CD4-positive, alpha-beta T cell treated with Interleukin-15 for 4 hours (primary cell): ENCODE measurements around the gene HMCN2.
"Not testable (repeated sequence)": the region's sequence is repeated elsewhere in the genome, so short reads cannot be mapped to it uniquely, and the experiment has no call there.

Source experiments
- DNase-seq: peaks from one replicate; pipeline ENCODE4 v3.0.0-alpha.2; 2020; ENCODE audit warnings: low spot score

Gene HMCN2

DNA sequence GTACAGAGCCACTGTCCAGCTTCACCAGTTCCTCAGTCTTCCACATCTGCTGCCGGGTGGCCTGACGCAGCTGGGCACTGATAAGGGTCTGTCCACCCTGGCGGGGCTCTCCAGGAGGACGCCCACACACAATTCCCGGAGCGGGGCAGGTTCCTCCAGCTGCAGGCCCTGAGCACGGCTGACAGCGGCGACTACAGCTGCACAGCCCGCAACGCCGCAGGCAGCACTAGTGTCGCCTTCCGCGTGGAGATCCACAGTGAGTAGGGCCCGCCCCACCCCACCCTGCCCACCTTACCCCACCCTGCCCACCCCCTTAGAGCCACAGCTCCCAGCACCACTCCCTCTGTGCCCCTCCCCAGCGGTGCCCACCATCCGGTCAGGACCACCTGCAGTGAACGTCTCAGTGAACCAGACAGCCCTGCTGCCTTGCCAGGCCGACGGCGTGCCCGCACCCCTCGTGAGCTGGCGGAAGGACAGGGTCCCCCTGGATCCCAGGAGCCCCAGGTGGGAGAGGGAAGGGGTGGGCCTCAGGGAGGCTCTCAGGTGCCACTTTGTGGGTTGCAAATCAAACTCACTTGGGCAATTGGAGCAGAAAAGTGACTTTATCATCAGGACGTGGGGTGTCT, 130.4 kb downstream of the HMCN2 start:
- DNase-seq = no peak

DNA sequence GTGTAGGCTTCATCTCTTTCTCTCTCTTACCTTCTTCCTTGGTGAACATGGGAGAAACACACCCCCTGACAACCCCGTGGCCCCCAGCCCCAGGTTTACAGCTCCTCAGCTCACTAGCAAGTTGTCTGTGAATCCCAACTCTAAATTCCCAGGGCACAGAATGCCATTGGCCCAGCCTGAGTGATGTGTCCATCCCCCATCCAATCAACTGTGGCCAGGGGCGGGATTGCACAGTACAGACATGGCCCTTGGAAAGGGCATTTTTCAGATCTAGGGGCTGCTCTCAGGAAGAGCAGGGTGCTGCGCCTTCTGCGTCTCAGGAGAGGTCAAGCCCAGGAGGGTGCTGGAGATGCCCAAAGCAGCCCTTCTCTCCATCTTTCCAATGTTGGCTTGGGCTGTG, 131.0 kb downstream of the HMCN2 start:
- no peak for DNase-seq

DNA sequence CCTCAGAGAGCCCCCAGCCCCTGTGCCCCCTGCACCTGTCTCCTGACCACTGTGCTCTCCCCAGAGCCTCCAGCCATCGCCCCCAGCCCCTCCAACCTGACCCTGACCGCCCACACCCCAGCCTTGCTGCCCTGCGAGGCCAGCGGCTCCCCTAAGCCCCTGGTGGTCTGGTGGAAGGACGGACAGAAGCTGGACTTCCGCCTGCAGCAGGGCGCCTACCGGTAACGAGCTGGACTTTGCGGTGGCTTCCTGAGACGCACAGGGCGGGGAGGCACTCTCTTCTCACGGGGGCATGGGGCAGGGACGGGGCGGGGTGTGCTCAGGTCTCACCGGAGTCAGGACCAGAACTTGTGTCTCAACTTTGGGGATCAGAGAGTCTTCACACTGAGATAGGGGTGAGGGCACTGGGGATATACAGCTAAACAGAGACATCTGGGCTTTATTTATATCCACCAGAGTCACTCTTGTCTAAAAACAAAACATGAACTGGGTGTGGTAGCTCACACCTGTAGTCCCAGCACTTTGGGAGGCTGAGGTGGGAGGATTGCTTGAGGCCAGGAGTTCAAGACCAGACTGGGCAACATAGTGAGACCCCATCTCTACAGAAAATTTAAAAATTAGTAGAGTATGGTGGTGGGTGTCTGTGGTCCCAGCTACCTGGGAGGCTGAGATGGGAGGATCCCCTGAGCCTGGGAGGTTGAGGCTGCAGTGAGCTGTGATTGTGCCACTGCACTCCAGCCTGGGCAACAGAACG, 133.1 kb downstream of the HMCN2 start:
- no peak for DNase-seq

DNA sequence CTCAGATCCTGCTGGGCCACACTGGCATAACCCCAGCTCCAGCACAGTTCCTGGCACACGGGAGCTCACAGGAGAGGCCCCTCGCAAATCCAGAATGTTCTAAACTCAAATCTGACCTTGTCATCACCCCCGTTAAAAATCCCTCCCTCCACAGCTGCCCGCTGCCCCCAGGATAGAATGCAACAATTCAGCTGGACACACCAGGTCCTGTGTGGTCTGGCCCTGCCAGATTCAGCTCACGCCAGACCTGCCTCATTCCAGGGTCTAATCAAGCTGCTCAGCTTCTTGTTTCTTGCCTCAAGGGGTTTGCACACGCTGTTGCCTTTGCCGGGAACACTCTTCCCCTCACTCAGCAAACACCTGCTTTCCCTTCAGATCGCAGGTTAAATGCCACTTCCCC, 134.2 kb downstream of the HMCN2 start:
- DNase-seq = no peak

DNA sequence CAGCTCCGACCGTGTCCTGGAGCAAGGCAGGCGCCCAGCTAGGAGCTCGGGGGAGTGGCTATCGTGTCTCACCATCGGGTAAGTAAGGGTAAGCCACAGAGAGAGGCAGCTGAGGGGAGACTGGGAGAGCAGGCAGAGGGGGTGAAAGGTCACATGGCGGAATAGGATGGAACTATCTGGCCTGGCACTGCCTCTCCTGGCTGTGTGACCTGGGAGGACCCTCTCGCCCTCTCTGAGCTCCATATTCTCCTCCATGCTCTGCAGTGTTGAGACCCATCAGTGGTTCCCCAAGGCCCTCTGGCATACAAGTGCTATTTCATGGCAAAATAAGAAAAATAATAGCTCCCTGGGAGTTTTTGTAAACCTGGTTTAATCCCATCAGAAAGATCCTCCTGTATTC, 135.3 kb downstream of the HMCN2 start:
- no peak for DNase-seq

DNA sequence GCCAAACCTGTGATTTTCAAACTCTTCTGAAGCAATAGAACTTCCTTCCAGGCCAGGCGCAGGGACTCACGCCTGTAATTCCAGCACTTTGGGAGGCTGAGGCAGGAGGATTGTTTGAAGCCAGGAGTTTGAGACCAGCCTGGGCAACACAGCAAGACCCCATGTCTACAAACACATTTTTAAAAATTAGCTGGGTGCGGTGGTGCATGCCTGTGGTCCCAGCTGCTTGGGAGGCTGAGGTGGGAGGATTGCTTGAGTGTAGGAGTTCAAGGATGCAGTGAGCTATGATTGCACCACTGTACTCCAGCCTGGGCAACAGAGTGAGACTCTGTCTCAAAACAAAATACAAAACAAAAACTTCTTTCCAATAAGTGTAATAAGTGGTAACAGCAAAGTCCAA, 136.2 kb downstream of the HMCN2 start:
- DNase-seq = not testable (repeated sequence)

DNA sequence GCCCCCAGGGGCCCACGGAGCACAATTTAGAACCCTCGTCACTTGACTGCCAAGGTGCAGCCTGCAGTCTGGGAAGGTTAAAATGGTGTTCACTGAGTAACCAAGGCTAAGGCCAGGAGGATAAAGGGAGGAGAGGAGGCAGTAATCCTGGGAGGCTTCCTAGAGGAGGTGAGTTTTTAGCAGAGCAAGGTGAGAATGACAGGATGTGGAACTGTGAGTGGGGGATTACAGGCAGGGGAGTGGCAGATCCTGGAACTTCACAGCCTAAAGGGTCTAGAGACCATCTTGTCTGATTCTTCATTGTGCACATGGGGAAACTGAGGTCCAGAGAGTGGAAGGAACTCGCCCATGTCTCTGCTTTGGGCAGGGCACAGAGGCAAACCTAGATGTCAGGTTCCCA, 136.7 kb downstream of the HMCN2 start:
- no peak for DNase-seq

DNA sequence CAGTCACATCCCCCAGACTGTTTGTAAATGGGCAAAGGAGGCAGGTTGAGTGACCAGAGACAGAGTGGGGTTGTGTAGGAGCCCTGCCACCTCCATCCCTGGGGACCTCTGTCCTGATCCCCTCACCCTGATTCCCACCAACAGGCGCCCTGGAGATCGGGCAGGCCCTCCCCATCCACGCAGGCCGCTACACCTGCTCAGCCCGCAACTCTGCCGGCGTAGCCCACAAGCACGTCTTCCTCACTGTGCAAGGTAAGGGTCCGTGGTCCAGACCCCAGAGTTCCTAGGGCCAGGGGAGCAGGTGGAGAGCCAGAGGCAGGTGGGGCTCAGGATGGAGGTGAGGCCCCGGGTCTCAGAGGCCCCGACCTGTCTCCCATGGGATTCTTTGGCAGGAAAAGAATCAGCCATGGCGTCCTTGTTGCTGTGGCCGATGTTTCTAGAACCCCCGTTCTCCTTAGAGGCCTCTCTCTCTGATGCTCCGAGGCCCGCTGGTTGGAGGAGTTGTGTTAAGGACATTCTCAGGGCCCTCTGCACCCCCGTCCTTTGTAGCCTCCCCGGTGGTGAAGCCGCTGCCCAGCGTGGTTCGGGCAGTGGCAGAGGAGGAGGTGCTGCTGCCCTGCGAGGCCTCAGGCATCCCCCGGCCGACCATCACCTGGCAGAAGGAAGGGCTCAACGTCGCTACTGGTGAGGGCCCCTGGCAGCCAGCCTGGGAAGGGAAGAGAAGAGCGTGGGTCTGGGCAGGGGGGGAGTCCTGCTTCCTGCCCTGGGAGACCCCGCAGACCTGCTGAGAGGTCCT, 137.3 kb downstream of the HMCN2 start:
- DNase-seq = no peak

DNA sequence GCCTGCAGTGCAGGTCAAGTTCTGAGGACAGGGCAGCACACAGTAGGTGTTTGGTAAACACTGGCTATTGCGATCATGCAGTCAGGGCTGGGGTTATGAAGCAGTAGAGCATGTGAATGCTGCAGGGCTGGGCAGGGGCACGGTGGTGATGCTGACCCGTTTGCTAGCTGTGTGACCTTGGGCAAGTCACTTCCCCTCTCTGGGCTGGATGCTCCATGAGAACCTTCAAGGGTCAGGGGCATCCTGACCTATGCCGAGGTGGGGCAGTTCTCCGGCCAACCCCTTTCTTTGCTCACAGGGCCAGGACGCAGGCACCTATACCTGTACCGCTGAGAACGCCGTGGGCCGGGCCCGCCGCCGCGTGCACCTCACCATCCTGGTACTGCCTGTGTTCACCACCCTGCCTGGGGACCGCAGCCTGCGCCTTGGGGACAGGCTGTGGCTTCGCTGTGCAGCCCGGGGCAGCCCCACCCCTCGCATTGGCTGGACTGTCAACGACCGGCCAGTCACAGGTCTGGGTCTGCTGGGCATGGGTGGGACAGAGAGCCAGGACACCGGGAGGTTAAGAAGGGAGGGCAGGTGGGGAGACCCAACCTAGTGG, 140.2 kb downstream of the HMCN2 start:
- DNase-seq = no peak

DNA sequence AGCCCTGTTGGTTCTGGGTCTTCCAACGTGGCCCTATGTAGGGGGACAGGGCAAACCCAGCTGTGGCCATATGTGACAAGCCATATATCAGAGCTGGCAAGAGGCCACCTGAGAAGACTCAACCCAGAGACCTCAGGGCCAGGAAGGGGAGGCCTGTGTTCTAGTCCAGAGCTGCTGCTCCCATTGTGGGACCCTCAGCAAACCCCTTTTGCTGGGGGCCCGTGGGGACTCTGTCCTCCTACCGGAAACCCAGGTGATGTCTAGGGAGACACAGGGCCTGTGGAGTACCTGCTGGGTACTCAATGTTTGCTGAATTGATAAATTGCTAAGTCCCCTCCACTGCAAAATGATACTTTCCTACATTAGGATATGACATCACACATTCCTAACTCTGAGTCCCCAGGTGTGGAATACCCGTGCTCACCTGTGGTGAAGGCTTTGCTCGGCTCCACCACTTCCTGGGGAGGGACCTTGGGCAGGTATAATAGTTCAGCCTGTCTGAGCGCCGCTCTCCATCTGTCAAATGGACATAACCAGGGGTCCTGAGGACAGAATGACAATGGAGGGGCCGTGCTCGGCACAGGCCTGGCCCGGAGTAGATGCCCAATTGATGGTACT, 140.8 kb downstream of the HMCN2 start:
- no peak for DNase-seq

DNA sequence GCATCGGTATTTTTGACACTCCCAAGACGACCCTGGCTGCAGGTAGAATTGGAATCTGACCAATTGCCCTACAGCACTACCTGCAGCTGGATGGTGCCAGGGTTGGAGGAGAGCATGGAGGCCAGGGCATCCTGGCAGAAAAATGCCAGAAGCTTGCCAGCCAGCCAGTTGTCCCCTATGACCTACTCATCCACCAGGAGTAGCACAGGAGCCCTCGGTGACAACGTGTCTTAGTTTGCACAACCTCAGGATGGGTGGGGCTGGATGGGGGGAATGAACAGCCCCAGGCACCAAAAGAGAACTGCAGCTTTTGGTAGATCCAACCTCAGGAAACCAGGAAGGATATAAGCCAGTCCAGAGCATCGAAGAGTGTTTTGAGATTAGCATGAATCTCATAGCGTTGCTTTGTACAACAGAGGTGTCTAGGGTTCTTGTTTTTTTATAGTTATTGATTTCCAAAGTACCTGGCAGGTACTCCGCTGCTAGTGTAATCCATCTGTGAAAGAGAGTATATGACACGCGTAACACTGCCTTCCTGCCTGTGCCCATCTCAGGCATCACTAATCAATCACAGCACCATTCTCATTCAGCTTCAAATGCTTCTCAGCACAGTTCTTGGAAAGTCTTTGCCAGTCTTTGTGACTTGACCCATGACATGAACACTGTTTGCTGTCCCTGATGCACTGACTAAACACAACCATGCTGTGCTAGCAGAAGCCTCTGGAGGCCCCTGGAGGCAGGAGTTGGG, 142.5 kb downstream of the HMCN2 start:
- DNase-seq = no peak

DNA sequence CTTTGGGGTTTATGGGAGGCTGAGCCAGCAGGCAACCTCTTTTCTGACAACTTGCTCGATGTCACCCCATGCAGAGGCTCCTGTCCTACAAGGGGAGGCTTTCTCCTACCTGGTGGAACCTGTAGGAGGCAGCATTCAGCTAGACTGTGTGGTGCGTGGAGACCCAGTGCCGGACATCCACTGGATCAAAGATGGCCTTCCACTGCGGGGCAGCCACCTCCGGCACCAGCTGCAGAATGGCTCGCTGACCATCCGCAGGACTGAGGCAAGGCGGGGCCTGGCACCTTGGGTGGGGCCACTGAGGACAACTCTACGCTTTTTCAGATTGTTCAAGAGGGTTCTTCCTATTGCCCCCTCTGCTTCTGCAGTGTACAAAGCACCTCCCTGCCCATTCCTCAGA, 143.1 kb downstream of the HMCN2 start:
- no peak for DNase-seq

DNA sequence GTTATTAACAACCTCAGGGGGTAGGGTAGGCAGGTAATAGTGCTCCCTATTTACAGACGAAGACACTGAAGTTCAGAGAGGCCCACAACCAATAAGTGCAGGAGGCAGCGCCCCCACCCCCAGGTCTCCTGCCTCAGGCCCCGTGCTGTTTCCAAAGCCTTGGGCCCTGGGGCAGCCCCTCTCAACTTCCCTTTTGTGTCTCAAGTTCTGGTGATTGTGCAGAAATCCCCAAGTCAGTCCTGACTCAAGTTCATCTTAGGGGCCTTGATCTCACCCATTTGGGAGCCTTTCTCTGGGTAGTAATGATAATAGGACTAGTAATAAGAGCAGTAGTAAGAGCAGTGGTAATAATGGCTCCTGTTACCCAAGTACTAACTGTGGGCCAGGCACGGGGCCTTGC, 143.7 kb downstream of the HMCN2 start:
- no peak for DNase-seq

DNA sequence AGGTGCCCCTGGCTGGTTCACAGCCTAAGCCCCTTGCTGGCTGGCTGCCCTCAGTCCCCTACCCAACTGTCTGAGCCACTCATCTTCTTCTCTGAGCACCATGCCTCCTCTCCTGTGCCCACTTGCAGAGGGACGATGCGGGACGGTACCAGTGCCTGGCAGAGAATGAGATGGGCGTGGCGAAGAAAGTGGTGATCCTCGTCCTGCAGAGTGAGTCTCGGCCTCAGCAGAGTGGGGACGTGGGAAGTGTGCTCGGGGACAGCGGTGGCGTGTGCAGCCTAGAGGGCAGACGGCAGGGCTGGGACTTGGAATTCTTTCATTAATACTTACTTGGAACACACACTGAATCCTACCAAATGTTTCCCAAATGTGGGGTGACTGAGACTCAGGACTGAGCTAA, 144.9 kb downstream of the HMCN2 start:
- DNase-seq = no peak

DNA sequence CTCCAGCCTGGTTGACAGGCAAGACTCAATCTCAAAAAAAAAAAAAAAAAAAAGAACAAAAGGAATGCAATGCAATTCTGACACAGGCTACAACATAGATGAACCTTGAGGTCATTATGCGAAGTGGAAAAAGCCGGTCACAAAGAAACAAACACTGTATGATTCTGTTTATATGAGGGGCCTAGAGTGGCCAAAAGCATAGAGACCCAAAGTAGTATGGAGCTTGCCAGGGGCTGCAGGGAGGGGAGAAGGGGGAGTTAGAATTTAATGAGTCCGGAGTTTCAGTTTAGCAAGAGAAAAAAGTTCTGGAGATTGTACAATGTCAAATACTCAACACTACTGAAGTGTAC, 146.0 kb downstream of the HMCN2 start:
- DNase-seq = no peak

DNA sequence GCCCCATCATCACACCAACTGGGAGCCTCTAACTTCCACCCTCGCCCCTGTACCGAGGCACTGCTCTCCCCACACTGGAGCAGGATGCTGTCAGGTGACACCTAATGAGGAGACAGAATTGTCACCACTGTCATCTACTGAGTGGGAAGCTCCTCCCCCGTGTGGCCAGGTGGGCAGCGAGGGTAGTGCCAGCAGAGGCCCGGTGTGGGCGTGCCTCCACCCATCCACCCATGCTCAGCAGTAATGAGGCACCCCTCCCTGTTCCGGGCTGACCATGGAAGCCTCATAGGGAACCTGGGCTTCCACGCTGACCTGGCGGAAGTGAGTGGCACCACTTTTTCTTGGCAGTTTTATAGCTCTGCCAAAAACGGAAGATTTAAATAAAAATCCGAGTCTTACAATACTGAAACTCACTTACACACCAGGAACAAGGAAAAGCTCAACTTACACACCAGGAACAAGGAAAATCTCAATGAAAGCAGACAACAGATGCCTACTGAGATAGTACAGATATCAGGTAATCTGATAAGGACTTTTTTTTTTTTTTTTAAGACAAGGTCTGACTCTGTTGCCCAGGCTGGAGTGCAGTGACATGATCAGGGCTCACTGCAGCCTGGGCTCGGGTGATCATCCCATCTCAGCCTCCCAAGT, 148.6 kb downstream of the HMCN2 start:
- DNase-seq = no peak

DNA sequence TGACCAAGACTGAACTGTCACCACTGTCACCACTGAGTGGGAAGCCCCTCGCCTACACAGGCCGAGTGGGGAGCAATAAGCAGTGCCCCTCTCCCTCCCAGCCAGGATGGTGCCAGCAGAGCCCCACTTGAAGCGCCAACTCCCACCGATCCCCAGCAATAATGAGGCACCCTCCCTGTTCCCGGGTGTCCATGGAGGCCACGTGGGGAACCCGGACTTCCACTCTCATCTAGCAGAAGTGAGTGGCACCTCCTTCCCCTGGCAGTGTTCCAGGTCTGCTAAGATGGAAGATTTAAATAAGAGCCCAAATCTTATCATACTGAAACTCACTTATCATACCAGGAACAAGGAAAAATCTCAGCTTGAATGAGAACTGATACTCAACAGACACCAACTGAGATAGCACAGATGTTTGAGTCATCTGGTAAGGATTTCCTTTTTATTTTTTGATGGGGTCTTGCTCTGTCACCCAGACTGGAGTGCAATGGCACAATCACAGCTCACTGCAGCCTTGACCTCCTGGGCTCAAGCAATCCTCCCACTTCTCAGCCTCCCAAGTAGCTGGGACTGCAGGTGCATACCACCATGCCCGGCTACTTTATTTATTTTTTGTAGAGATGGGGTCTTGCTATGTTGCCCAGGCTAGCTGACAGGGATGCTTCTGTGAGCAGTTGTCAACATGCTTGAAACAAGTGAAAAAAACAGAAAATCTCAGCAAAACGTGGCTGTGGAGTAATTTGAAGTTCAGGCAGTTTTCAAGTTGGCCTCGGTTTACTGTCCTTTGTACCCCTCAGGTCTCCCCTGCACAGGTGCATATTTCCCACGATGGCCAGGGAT, 149.6 kb downstream of the HMCN2 start:
- DNase-seq = no peak

DNA sequence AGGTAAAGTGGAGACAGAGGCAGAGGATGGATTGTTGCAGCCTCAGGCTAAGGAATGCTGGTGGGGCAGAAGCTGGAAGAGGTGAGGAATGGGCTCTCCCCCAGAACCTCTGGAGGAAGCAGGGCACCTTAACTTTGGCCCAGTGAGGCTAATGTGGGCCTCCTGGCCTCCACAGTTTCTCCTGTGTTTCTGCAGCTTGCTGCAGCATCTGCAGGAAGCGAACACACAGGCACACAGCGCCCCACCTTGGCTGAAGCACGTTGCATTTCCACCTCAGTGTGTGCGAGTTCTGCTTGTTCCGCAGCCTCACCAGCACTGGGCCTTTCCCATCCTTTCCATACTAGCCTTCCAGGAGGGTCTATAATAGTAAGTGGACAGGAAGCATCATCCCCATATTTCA, 152.0 kb downstream of the HMCN2 start:
- DNase-seq = no peak

DNA sequence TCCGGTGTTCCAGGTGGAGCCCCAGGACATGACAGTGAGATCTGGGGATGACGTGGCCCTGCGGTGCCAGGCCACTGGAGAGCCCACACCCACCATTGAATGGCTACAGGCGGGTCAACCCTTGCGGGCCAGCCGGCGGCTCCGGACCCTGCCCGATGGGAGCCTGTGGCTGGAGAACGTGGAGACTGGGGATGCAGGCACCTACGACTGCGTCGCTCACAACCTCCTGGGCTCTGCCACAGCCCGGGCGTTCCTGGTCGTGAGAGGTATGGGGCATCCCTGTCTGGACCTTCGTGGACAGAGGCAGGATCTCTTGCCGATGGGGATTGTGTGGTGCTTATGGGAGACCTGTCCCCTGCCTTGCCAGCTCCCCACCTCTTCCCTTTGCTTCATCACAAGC, 153.2 kb downstream of the HMCN2 start:
- no peak for DNase-seq

DNA sequence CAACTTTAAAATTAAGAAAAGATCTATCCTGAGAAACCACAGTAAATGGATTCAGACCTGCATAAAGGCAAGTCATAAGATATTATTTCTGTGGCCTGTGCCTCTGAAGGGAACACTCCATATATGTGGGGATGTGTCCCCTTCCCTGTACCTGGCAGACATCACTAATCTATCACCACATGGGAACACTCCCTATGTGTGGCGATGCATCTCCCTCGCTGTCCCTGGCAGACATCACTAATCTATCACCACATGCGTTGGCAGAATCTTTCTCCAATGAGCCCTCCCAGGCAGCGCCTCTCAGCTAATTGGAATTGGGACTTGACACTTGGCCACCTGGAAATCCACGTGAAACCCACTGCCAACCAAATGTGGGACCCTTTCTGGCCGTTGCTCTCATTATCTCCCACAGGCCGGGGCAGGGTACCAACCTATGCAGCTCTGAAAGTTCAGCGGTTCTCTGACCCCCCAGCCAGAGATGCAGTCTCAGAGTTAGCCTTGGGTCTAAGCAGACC, 154.0 kb downstream of the HMCN2 start:
- DNase-seq = no peak
